ENCODE measurements around the gene ICAM3. TPM values are rescaled to one million over a fixed set of nuclear protein-coding genes. Genes with fewer than 3 reads are reported as not detected.

The ICAM3 gene
- polyA plus RNA-seq, 1 donor, result 5.3 TPM

- no peak for DNase-seq
- Histone ChIP-seq H3K27me3 (ENCODE audit: control insufficient read depth, insufficient read depth, low read length) (no peaks in the 10 kb centered on the region), H3K27ac (ENCODE audit: low read length) (no peak overlapping the region), H3K9me3 (ENCODE audit: control insufficient read depth, low read depth, low read length) (no peaks in the 10 kb centered on the region), H3K4me3 (ENCODE audit: low read length) (no peak overlapping the region), H3K36me3 (ENCODE audit: control insufficient read depth, insufficient read depth, low read length) (peaks cover 16% of the 10 kb centered on the region), H3K4me1 (ENCODE audit: control insufficient read depth, insufficient read depth, low read length) (no peaks in the 10 kb centered on the region)
- no CpG with 5 or more reads among the region's 17 CpGs for WGBS (ENCODE audit: insufficient coverage, low lambda C conversion rate)
Observed at GRCh38 chr19:10305139-10305806, 34.2 kb downstream of the ICAM3 start.

GRCh38 chr19:10299545-10300458 lies 39.6 kb downstream of the ICAM3 start:
- Histone ChIP-seq H3K27ac (ENCODE audit: low read length) (no peak overlapping the region), H3K4me3 (ENCODE audit: low read length) (no peak overlapping the region), H3K4me1 (ENCODE audit: control insufficient read depth, insufficient read depth, low read length) (peaks cover 6% of the 10 kb centered on the region), H3K9me3 (ENCODE audit: control insufficient read depth, low read depth, low read length) (no peaks in the 10 kb centered on the region), H3K27me3 (ENCODE audit: control insufficient read depth, insufficient read depth, low read length) (peaks cover 29% of the 10 kb centered on the region), H3K36me3 (ENCODE audit: control insufficient read depth, insufficient read depth, low read length) (peaks cover 1% of the 10 kb centered on the region)
- WGBS (ENCODE audit: insufficient coverage, low lambda C conversion rate), result 20% methylated on average over 1 of the region's 14 CpGs
- DNase-seq, result no peak

GRCh38 chr19:10295847-10296591 lies 43.4 kb downstream of the ICAM3 start:
- Histone ChIP-seq H3K4me3 (ENCODE audit: low read length) (peak overlapping the region; percentile 21), H3K4me1 (ENCODE audit: control insufficient read depth, insufficient read depth, low read length) (peaks cover 24% of the 10 kb centered on the region), H3K27me3 (ENCODE audit: control insufficient read depth, insufficient read depth, low read length) (peaks cover 66% of the 10 kb centered on the region), H3K9me3 (ENCODE audit: control insufficient read depth, low read depth, low read length) (peaks cover 20% of the 10 kb centered on the region), H3K27ac (ENCODE audit: low read length) (no peak overlapping the region), H3K36me3 (ENCODE audit: control insufficient read depth, insufficient read depth, low read length) (no peaks in the 10 kb centered on the region)
- WGBS (ENCODE audit: insufficient coverage, low lambda C conversion rate), result no CpG with 5 or more reads among the region's 58 CpGs
- peak in 1 of 2 donors; percentile 60 for DNase-seq

GRCh38 chr19:10295305-10295846 lies 44.0 kb downstream of the ICAM3 start:
- peak overlapping the region; percentile 21 for H3K4me3 ChIP-seq (ENCODE audit: low read length)
- H3K27ac ChIP-seq (ENCODE audit: low read length), result no peak overlapping the region
- H3K4me1 ChIP-seq (ENCODE audit: control insufficient read depth, insufficient read depth, low read length), result peaks cover 30% of the 10 kb centered on the region
- peaks cover 23% of the 10 kb centered on the region for H3K9me3 ChIP-seq (ENCODE audit: control insufficient read depth, low read depth, low read length)
- WGBS (ENCODE audit: insufficient coverage, low lambda C conversion rate), result no CpG with 5 or more reads among the region's 48 CpGs
- peak in 1 of 2 donors; percentile 51 for DNase-seq
- no peaks in the 10 kb centered on the region for H3K36me3 ChIP-seq (ENCODE audit: control insufficient read depth, insufficient read depth, low read length)
- H3K27me3 ChIP-seq (ENCODE audit: control insufficient read depth, insufficient read depth, low read length), result peaks cover 73% of the 10 kb centered on the region

- Histone ChIP-seq H3K36me3 (ENCODE audit: control insufficient read depth, insufficient read depth, low read length) (no peaks in the 10 kb centered on the region), H3K27me3 (ENCODE audit: control insufficient read depth, insufficient read depth, low read length) (peaks cover 79% of the 10 kb centered on the region), H3K4me3 (ENCODE audit: low read length) (no peak overlapping the region), H3K4me1 (ENCODE audit: control insufficient read depth, insufficient read depth, low read length) (peaks cover 35% of the 10 kb centered on the region), H3K9me3 (ENCODE audit: control insufficient read depth, low read depth, low read length) (peaks cover 26% of the 10 kb centered on the region), H3K27ac (ENCODE audit: low read length) (no peak overlapping the region)
- no CpG with 5 or more reads among the region's 25 CpGs for WGBS (ENCODE audit: insufficient coverage, low lambda C conversion rate)
- peak in 1 of 2 donors; percentile 30 for DNase-seq
Observed at GRCh38 chr19:10294368-10294697, 45.1 kb downstream of the ICAM3 start.

- no peak overlapping the region for H3K27ac ChIP-seq (ENCODE audit: low read length)
- no CpG with 5 or more reads among the region's 49 CpGs for WGBS (ENCODE audit: insufficient coverage, low lambda C conversion rate)
- H3K4me1 ChIP-seq (ENCODE audit: control insufficient read depth, insufficient read depth, low read length), result peaks cover 41% of the 10 kb centered on the region
- no peak for DNase-seq
- H3K4me3 ChIP-seq (ENCODE audit: low read length), result no peak overlapping the region
- H3K9me3 ChIP-seq (ENCODE audit: control insufficient read depth, low read depth, low read length), result peaks cover 30% of the 10 kb centered on the region
- H3K36me3 ChIP-seq (ENCODE audit: control insufficient read depth, insufficient read depth, low read length), result no peaks in the 10 kb centered on the region
- H3K27me3 ChIP-seq (ENCODE audit: control insufficient read depth, insufficient read depth, low read length), result peaks cover 82% of the 10 kb centered on the region
Observed at GRCh38 chr19:10293637-10294367, 45.6 kb downstream of the ICAM3 start.

GRCh38 chr19:10292789-10293636 lies 46.4 kb downstream of the ICAM3 start:
- Histone ChIP-seq H3K36me3 (ENCODE audit: control insufficient read depth, insufficient read depth, low read length) (no peaks in the 10 kb centered on the region), H3K9me3 (ENCODE audit: control insufficient read depth, low read depth, low read length) (peaks cover 30% of the 10 kb centered on the region), H3K4me3 (ENCODE audit: low read length) (peak overlapping the region; percentile 21), H3K4me1 (ENCODE audit: control insufficient read depth, insufficient read depth, low read length) (peaks cover 47% of the 10 kb centered on the region), H3K27me3 (ENCODE audit: control insufficient read depth, insufficient read depth, low read length) (peaks cover 90% of the 10 kb centered on the region), H3K27ac (ENCODE audit: low read length) (no peak overlapping the region)
- WGBS (ENCODE audit: insufficient coverage, low lambda C conversion rate), result no CpG with 5 or more reads among the region's 56 CpGs
- DNase-seq, result peak in 1 of 2 donors; percentile 21

GRCh38 chr19:10292206-10292788 lies 47.1 kb downstream of the ICAM3 start:
- Histone ChIP-seq H3K27me3 (ENCODE audit: control insufficient read depth, insufficient read depth, low read length) (peaks cover 97% of the 10 kb centered on the region), H3K9me3 (ENCODE audit: control insufficient read depth, low read depth, low read length) (peaks cover 30% of the 10 kb centered on the region), H3K4me1 (ENCODE audit: control insufficient read depth, insufficient read depth, low read length) (peaks cover 54% of the 10 kb centered on the region), H3K4me3 (ENCODE audit: low read length) (peak overlapping the region; percentile 24), H3K36me3 (ENCODE audit: control insufficient read depth, insufficient read depth, low read length) (no peaks in the 10 kb centered on the region), H3K27ac (ENCODE audit: low read length) (no peak overlapping the region)
- WGBS (ENCODE audit: insufficient coverage, low lambda C conversion rate), result no CpG with 5 or more reads among the region's 45 CpGs
- DNase-seq, result peak; percentile 73 to 75
